Tibial nerve (tissue), 4 donors: ENCODE measurements around the gene CDK18. TPM values are rescaled to one million over a fixed set of nuclear protein-coding genes. Genes with fewer than 3 reads are reported as not detected.

Experiments used
- DNase-seq, 2 donors: peaks; one replicate each; pipeline ENCODE4 v3.0.0-alpha.2; 2019; ENCODE audit warnings: low spot score in 2 of 2
- H3K27ac ChIP-seq, 4 donors: fragments of 200-600 bp; sonication (generic) in 3 of 4; one replicate each; pipeline ENCODE4 v1.5.1; 2017 to 2019; ENCODE audit warnings: mild to moderate bottlenecking in 1 of 4
- H3K27me3 ChIP-seq, 2 donors: fragments of 200-600 bp; sonication (generic) in 1 of 2; one replicate each; pipeline versions ENCODE4 v1.5.1 to v1.6.0; 2017 to 2019
- H3K36me3 ChIP-seq, 3 donors: fragments of 200-600 bp; sonication (generic); one replicate each; pipeline ENCODE4 v1.5.1; 2018 to 2019
- H3K4me1 ChIP-seq, 4 donors: fragments of 200-600 bp; sonication (generic) in 3 of 4; one replicate each; pipeline ENCODE4 v1.5.1; 2017 to 2019
- H3K4me3 ChIP-seq, 4 donors: fragments of 200-600 bp; sonication (generic) in 3 of 4; one replicate each; pipeline ENCODE4 v1.5.1; 2017 to 2019; ENCODE audit warnings: mild to moderate bottlenecking in 1 of 4, moderate library complexity in 1 of 4
- H3K9me3 ChIP-seq, 4 donors: fragments of 200-600 bp; sonication (generic) in 3 of 4; one replicate each; pipeline ENCODE4 v1.5.1; 2017 to 2019
- CTCF ChIP-seq, 5 experiments: fragments of 200-600 bp in 3 of 5; fragments of 450-650 bp in 2 of 5; sonication (generic) in 3 of 5; IDR thresholded peaks; one replicate each; pipeline ENCODE4 v1.5.1; 2016 to 2019; ENCODE audit warnings: antibody characterized with exemption in 5 of 5, mild to moderate bottlenecking in 3 of 5, moderate library complexity in 2 of 5
- EP300 ChIP-seq, 2 donors: sonication (generic); formaldehyde crosslinking; IDR thresholded peaks; one replicate each; pipeline ENCODE4 v1.6.1; 2017; ENCODE audit warnings: antibody characterized with exemption in 2 of 2, mild to moderate bottlenecking in 1 of 2
- POLR2A ChIP-seq, 2 donors: fragments of 450-650 bp; IDR thresholded peaks; one replicate each; pipeline ENCODE4 v1.6.1; 2017; ENCODE audit warnings: antibody characterized with exemption in 2 of 2, mild to moderate bottlenecking in 2 of 2, moderate library complexity in 2 of 2
- WGBS, 2 donors: methylation state at CpG; one replicate each; pipeline ENCODE4 v1.1.5; 2018; 5-methylcytosine and 5-hydroxymethylcytosine counted together
- total RNA-seq, 4 donors: library from RNA; depleted of rRNA; stranded (reverse); fragments of >200 nt; gene quantifications; one replicate each; pipeline ENCODE4 v1.1.0, GENCODE V29; 2016

CDK18 gene
- total RNA-seq, 4 donors from 2014 or later: 5.1 to 14.1 (median 7.5) TPM

GRCh38 chr1:205486258-205486657 is 18.2 kb upstream of the CDK18 start:
- Histone ChIP-seq H3K27ac (no peak overlapping the region), H3K27me3 (peaks cover 0 to 70% of the 10 kb centered on the region in 2 donors), H3K4me3 (no peak overlapping the region), H3K4me1 (peaks cover 0 to 6% (median 0%) of the 10 kb centered on the region in 4 donors), H3K9me3 (no peaks in the 10 kb centered on the region), H3K36me3 (no peaks in the 10 kb centered on the region)
- TF ChIP-seq CTCF (IDR thresholded peaks at IDR 0.05): no peak
- TF ChIP-seq EP300 (IDR thresholded peaks at IDR 0.05): no peak
- no peak for TF ChIP-seq POLR2A (IDR thresholded peaks at IDR 0.05)
- WGBS, 2 donors: 89 to 90% methylated on average over 6 of the region's 6 CpGs
- DNase-seq: no peak

- DNase-seq: peak in 1 of 2 donors; percentile 15
- peaks cover 0 to 64% of the 10 kb centered on the region in 2 donors for H3K27me3 ChIP-seq
- H3K9me3 ChIP-seq: no peaks in the 10 kb centered on the region
- TF ChIP-seq CTCF (IDR thresholded peaks at IDR 0.05) (peak; percentile 63 to 77 (median 72)), EP300 (IDR thresholded peaks at IDR 0.05) (no peak)
- no peak overlapping the region for H3K4me3 ChIP-seq
- H3K36me3 ChIP-seq: no peaks in the 10 kb centered on the region
- H3K4me1 ChIP-seq: peaks cover 0 to 21% (median 5%) of the 10 kb centered on the region in 4 donors
- H3K27ac ChIP-seq: no peak overlapping the region
- 38 to 47% methylated on average over 9 of the region's 9 CpGs for WGBS, 2 donors
Measured at GRCh38 chr1:205488074-205488723, 16.3 kb upstream of the CDK18 start.

- 77 to 81% methylated on average over 3 of the region's 4 CpGs for WGBS, 2 donors
- Histone ChIP-seq H3K4me3 (no peak overlapping the region), H3K27ac (no peak overlapping the region), H3K27me3 (peaks cover 0 to 35% of the 10 kb centered on the region in 2 donors), H3K4me1 (peaks cover 0 to 25% (median 11%) of the 10 kb centered on the region in 4 donors), H3K36me3 (no peaks in the 10 kb centered on the region), H3K9me3 (no peaks in the 10 kb centered on the region)
- TF ChIP-seq EP300 (IDR thresholded peaks at IDR 0.05) (no peak), CTCF (IDR thresholded peaks at IDR 0.05) (no peak), POLR2A (IDR thresholded peaks at IDR 0.05) (no peak)
- DNase-seq: no peak
Measured at GRCh38 chr1:205491794-205492193, 12.7 kb upstream of the CDK18 start.

- TF ChIP-seq EP300 (IDR thresholded peaks at IDR 0.05): no peak
- TF ChIP-seq POLR2A (IDR thresholded peaks at IDR 0.05): no peak
- Histone ChIP-seq H3K36me3 (no peaks in the 10 kb centered on the region), H3K4me1 (peaks cover 0 to 25% (median 11%) of the 10 kb centered on the region in 4 donors), H3K27me3 (peaks cover 0 to 30% of the 10 kb centered on the region in 2 donors), H3K27ac (no peak overlapping the region), H3K4me3 (no peak overlapping the region), H3K9me3 (no peaks in the 10 kb centered on the region)
- WGBS, 2 donors: 75% methylated on average over 2 of the region's 2 CpGs; no CpG with 5 or more reads in 1 of the 2 donors
- DNase-seq: no peak
Measured at GRCh38 chr1:205492201-205492667, 12.2 kb upstream of the CDK18 start.

GRCh38 chr1:205492774-205493173 is 11.7 kb upstream of the CDK18 start:
- H3K4me1 ChIP-seq: peaks cover 0 to 25% (median 11%) of the 10 kb centered on the region in 4 donors
- TF ChIP-seq EP300 (IDR thresholded peaks at IDR 0.05) (no peak), CTCF (IDR thresholded peaks at IDR 0.05) (no peak), POLR2A (IDR thresholded peaks at IDR 0.05) (no peak)
- H3K27ac ChIP-seq: peak overlapping the region in 2 of 4 donors; percentile 60 to 66
- peaks cover 0 to 28% of the 10 kb centered on the region in 2 donors for H3K27me3 ChIP-seq
- H3K9me3 ChIP-seq: no peaks in the 10 kb centered on the region
- WGBS, 2 donors: 43 to 62% methylated on average over 7 of the region's 7 CpGs
- H3K4me3 ChIP-seq: no peak overlapping the region
- DNase-seq: no peak
- H3K36me3 ChIP-seq: no peaks in the 10 kb centered on the region
